Esophagus squamous epithelium (tissue), 5 donors: ENCODE results near the gene GNG13. TPM values are rescaled to one million over a fixed set of nuclear protein-coding genes. Genes with fewer than 3 reads are reported as not detected.

ENCODE experiments used
- DNase-seq: peaks from one replicate; lab custom pipeline; 2025; lab: John Stamatoyannopoulos, UW
- H3K27ac ChIP-seq, 4 donors: fragments of 200-600 bp; sonication (generic); one replicate each; pipeline ENCODE4 v1.5.1; 2016 to 2019; ENCODE audit warnings: mild to moderate bottlenecking in 1 of 4
- H3K27me3 ChIP-seq, 4 donors: fragments of 200-600 bp; sonication (generic); 1 replicate in 3 of 4; 2 replicates in 1 of 4; pipeline versions ENCODE4 v1.5.1 to v1.6.0; 2017 to 2021; ENCODE audit warnings: antibody characterized with exemption in 1 of 4
- H3K36me3 ChIP-seq, 3 donors: fragments of 200-600 bp; sonication (generic); one replicate each; pipeline ENCODE4 v1.5.1; 2016 to 2019
- H3K4me1 ChIP-seq, 3 donors: fragments of 200-600 bp; sonication (generic); one replicate each; pipeline ENCODE4 v1.5.1; 2017 to 2019
- H3K4me3 ChIP-seq, 4 donors: fragments of 200-600 bp; sonication (generic); 1 replicate in 3 of 4; 2 replicates in 1 of 4; pipeline ENCODE4 v1.5.1; 2016 to 2019; ENCODE audit warnings: mild to moderate bottlenecking in 2 of 4, moderate library complexity in 1 of 4
- H3K9me3 ChIP-seq, 3 donors: fragments of 200-600 bp; sonication (generic); one replicate each; pipeline ENCODE4 v1.5.1; 2016 to 2019
- CTCF ChIP-seq, 6 experiments: fragments of 450-650 bp in 4 of 6; fragments of 200-600 bp in 2 of 6; sonication (generic) in 2 of 6; IDR thresholded peaks; one replicate each; pipeline ENCODE4 v1.5.1; 2016 to 2019; ENCODE audit warnings: antibody characterized with exemption in 6 of 6, mild to moderate bottlenecking in 4 of 6, moderate library complexity in 4 of 6
- POLR2A ChIP-seq, 4 donors: fragments of 450-650 bp; IDR thresholded peaks; one replicate each; pipeline ENCODE4 v1.6.1; 2017; ENCODE audit warnings: antibody characterized with exemption in 4 of 4, mild to moderate bottlenecking in 4 of 4, moderate library complexity in 3 of 4
- WGBS, 2 donors: methylation state at CpG; one replicate each; pipeline ENCODE4 v1.1.5; 2018; 5-methylcytosine and 5-hydroxymethylcytosine counted together
- intact Hi-C: fragments of 100-400 bp; cut with DNase I; formaldehyde crosslinking; loops from one replicate; pipeline ENCODE4 v1.15.0; 2022
- total RNA-seq, 4 donors: library from RNA; depleted of rRNA; stranded (reverse); fragments of >200 nt; gene quantifications; one replicate each; pipeline ENCODE4 v1.1.0, GENCODE V29; 2016
- donor health status: DM: yes; HTN: yes; CAD: no.

Gene GNG13
- total RNA-seq, 4 donors from 2014 or later: not detected

- intact Hi-C loops: loop anchor here (10.0 kb wide), 1 partner anchor 237 kb away; no protein-coding TSS in a partner anchor
- peaks cover 5 to 99% (median 17%) of the 10 kb centered on the region in 4 donors for H3K27me3 ChIP-seq
- no peak for DNase-seq
These were observed 17.6 kb upstream of the GNG13 start for GRCh38 chr16:818132-818531.

GRCh38 chr16:817001-817906 lies 16.7 kb upstream of the GNG13 start:
- TF ChIP-seq CTCF (IDR thresholded peaks at IDR 0.05) (no peak), POLR2A (IDR thresholded peaks at IDR 0.05) (no peak)
- H3K27ac ChIP-seq: no peak overlapping the region
- no peak overlapping the region for H3K4me3 ChIP-seq
- peaks cover 0 to 9% (median 4%) of the 10 kb centered on the region in 3 donors for H3K4me1 ChIP-seq
- no peak for DNase-seq
- peaks cover 5 to 99% (median 20%) of the 10 kb centered on the region in 4 donors for H3K27me3 ChIP-seq
- WGBS, 2 donors: 57 to 74% methylated on average over 33 to 48 of the region's 71 CpGs
- no peaks in the 10 kb centered on the region for H3K36me3 ChIP-seq
- no peaks in the 10 kb centered on the region for H3K9me3 ChIP-seq
- intact Hi-C loops: loop anchor here (10.0 kb wide), 1 partner anchor 238 kb away; no protein-coding TSS in a partner anchor

More at GRCh38 chr16:818132-818531, 17.6 kb upstream of the GNG13 start:
- Histone ChIP-seq H3K4me3 (no peak overlapping the region), H3K36me3 (no peaks in the 10 kb centered on the region), H3K27ac (no peak overlapping the region), H3K4me1 (peaks cover 0 to 8% (median 4%) of the 10 kb centered on the region in 3 donors), H3K9me3 (no peaks in the 10 kb centered on the region)
- TF ChIP-seq POLR2A (IDR thresholded peaks at IDR 0.05) (no peak), CTCF (IDR thresholded peaks at IDR 0.05) (no peak)
- 72 to 83% methylated on average over 1 to 8 of the region's 8 CpGs for WGBS, 2 donors

- Histone ChIP-seq H3K27me3 (peaks cover 5 to 100% (median 20%) of the 10 kb centered on the region in 4 donors), H3K36me3 (no peaks in the 10 kb centered on the region), H3K27ac (no peak overlapping the region), H3K9me3 (no peaks in the 10 kb centered on the region), H3K4me1 (peaks cover 0 to 9% (median 4%) of the 10 kb centered on the region in 3 donors), H3K4me3 (no peak overlapping the region)
- intact Hi-C loops: loop anchor here (10.0 kb wide), 1 partner anchor 239 kb away; no protein-coding TSS in a partner anchor
- WGBS, 2 donors: 78 to 100% methylated on average over 2 of the region's 15 CpGs
- no peak for TF ChIP-seq CTCF (IDR thresholded peaks at IDR 0.05)
- no peak for TF ChIP-seq POLR2A (IDR thresholded peaks at IDR 0.05)
- no peak for DNase-seq
These were observed 15.3 kb upstream of the GNG13 start for GRCh38 chr16:815861-816260.

- 39 to 49% methylated on average over 3 to 9 of the region's 9 CpGs for WGBS, 2 donors
- TF ChIP-seq CTCF (IDR thresholded peaks at IDR 0.05): no peak
- no peak for TF ChIP-seq POLR2A (IDR thresholded peaks at IDR 0.05)
- no peak for DNase-seq
- Histone ChIP-seq H3K4me1 (peaks cover 0 to 9% (median 4%) of the 10 kb centered on the region in 3 donors), H3K36me3 (no peaks in the 10 kb centered on the region), H3K27me3 (peaks cover 5 to 99% (median 20%) of the 10 kb centered on the region in 4 donors), H3K27ac (no peak overlapping the region), H3K9me3 (no peaks in the 10 kb centered on the region), H3K4me3 (no peak overlapping the region)
- intact Hi-C loops: loop anchor here (10.0 kb wide), 1 partner anchor 240 kb away; no protein-coding TSS in a partner anchor
These were observed 14.4 kb upstream of the GNG13 start for GRCh38 chr16:814974-815373.
